DND-41 (cell line): Measurements from ENCODE around the gene SIGLEC1.

Experiments
- EZH2 ChIP-seq: IDR thresholded peaks from 3 replicates; pipeline ENCODE4 v1.6.1; 2012; ENCODE audit warnings: borderline replicate concordance, low read depth, mild to moderate bottlenecking, moderate library complexity, low read length, inconsistent platforms; ENCODE audit not compliant: severe bottlenecking
- TF ChIP-seq, protein P1 (sequence below): IDR thresholded peaks from 2 replicates; pipeline ENCODE4 v1.5.1; 2012; ENCODE audit warnings: borderline replicate concordance, low read length, moderate library complexity, mild to moderate bottlenecking; ENCODE audit not compliant: poor library complexity, severe bottlenecking; ENCODE audit errors: extremely low read depth

DNA sequence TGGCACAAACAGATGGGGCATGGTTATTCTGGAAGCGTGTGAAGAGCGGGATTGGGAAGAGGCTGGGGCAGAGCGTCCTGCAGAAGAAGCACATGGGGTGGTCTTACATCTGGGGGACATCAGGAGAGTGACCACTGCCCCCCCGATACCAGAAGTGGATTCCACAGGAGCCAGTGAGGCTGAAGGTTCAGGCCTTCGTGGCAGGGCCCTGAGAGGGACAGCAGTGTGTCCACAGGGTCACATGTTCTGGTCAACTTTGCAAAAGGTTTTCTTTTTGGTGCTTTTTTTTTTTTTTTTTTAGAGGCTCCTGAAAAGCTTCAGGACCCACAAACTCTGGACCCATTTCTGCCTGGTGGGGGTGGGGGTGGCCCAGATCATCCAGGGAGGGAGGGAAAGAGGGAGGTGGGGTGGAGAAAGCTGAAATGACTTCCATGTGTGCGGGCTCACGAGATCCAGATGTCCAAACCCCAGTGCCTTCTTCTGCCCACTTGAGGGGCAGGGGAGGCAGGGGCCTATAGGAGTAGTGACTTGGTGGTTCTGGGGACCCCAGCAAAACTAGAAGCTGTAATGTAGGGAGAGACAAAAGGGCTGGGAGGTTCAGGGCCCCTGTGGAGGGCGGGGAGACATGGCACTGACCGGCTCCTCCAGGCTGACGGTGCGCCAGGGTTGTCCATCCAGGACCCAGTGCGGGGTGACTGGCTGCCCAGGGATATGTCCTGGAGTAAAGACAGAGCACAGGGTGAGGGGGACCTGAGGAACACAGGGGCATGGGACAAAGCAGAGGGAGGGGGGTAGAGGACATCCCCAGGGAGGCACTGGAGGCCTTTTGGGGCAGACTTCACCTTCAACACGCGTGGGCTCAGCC, 33.3 kb downstream of the SIGLEC1 start:
- TF ChIP-seq, protein P1, sequence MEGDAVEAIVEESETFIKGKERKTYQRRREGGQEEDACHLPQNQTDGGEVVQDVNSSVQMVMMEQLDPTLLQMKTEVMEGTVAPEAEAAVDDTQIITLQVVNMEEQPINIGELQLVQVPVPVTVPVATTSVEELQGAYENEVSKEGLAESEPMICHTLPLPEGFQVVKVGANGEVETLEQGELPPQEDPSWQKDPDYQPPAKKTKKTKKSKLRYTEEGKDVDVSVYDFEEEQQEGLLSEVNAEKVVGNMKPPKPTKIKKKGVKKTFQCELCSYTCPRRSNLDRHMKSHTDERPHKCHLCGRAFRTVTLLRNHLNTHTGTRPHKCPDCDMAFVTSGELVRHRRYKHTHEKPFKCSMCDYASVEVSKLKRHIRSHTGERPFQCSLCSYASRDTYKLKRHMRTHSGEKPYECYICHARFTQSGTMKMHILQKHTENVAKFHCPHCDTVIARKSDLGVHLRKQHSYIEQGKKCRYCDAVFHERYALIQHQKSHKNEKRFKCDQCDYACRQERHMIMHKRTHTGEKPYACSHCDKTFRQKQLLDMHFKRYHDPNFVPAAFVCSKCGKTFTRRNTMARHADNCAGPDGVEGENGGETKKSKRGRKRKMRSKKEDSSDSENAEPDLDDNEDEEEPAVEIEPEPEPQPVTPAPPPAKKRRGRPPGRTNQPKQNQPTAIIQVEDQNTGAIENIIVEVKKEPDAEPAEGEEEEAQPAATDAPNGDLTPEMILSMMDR = no peak
- TF ChIP-seq EZH2 = no peak
